ENCODE measurements around the gene SLC35B2. TPM values are rescaled to one million over a fixed set of nuclear protein-coding genes. Genes with fewer than 3 reads are reported as not detected.

Gene SLC35B2
- total RNA-seq, 1 experiment from 2014 or later = 44.6 TPM

DNA sequence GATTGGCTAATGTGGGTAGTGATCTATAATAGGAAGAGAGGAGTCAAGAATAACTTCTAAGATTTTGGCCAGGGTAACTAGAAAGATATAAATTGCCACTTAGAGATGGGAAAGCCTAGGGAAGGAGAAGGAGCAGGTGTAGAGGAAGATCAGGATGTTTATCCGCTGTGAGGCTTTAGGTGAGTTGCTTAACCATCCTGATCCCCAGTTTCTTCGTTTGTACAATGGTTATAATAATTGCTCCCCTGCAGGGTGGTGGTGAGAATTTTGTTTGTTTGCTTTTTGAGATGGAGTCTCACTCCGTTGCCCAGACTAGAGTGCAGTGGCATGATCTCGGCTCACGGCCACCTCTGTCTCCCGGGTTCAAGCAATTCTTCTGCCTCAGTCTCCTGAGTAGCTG, 43.0 kb downstream of the SLC35B2 start:
- H3K27me3 Mint-ChIP-seq (ENCODE audit: insufficient read depth, unreplicated experiment) = no peaks in the 10 kb centered on the region
- no peak overlapping the region for H3K4me3 ChIP-seq (ENCODE audit: low read depth, low read length)
- ChIA-PET CTCF (no interaction called here), POLR2A (no interaction called here)
- no peak for DNase-seq
- TF ChIP-seq, protein P1, sequence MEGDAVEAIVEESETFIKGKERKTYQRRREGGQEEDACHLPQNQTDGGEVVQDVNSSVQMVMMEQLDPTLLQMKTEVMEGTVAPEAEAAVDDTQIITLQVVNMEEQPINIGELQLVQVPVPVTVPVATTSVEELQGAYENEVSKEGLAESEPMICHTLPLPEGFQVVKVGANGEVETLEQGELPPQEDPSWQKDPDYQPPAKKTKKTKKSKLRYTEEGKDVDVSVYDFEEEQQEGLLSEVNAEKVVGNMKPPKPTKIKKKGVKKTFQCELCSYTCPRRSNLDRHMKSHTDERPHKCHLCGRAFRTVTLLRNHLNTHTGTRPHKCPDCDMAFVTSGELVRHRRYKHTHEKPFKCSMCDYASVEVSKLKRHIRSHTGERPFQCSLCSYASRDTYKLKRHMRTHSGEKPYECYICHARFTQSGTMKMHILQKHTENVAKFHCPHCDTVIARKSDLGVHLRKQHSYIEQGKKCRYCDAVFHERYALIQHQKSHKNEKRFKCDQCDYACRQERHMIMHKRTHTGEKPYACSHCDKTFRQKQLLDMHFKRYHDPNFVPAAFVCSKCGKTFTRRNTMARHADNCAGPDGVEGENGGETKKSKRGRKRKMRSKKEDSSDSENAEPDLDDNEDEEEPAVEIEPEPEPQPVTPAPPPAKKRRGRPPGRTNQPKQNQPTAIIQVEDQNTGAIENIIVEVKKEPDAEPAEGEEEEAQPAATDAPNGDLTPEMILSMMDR (IDR thresholded peaks at IDR 0.05; ENCODE audit: insufficient read depth in 1 of 2, low read depth in 1 of 2, low read length in 1 of 2, severe bottlenecking in 1 of 2, unreplicated experiment in 1 of 2) = no peak
- H3K27me3 ChIP-seq (replicated peaks; ENCODE audit: control insufficient read depth, insufficient read depth, low read length) = no peaks in the 10 kb centered on the region
- peaks cover 1% of the 10 kb centered on the region for H3K36me3 Mint-ChIP-seq (ENCODE audit: insufficient read depth, unreplicated experiment)
- no peaks in the 10 kb centered on the region for H3K9me3 ChIP-seq
- H3K4me1 Mint-ChIP-seq (ENCODE audit: low read depth, unreplicated experiment) = peaks cover 9% of the 10 kb centered on the region
- no TSS peak for BruUV-seq (replicated peaks)
- no peak overlapping the region for H3K4me3 Mint-ChIP-seq (ENCODE audit: unreplicated experiment)
- intact Hi-C loops (cut with micrococcal nuclease; ENCODE audit: unreplicated experiment) = no loop called here
- H3K27ac Mint-ChIP-seq (ENCODE audit: unreplicated experiment) = no peak overlapping the region
- no peaks in the 10 kb centered on the region for H3K36me3 ChIP-seq (ENCODE audit: control insufficient read depth, insufficient read depth, low read length)
- H3K4me1 ChIP-seq = peaks cover 13% of the 10 kb centered on the region
- no peaks in the 10 kb centered on the region for H3K9me3 Mint-ChIP-seq (ENCODE audit: unreplicated experiment)

DNA sequence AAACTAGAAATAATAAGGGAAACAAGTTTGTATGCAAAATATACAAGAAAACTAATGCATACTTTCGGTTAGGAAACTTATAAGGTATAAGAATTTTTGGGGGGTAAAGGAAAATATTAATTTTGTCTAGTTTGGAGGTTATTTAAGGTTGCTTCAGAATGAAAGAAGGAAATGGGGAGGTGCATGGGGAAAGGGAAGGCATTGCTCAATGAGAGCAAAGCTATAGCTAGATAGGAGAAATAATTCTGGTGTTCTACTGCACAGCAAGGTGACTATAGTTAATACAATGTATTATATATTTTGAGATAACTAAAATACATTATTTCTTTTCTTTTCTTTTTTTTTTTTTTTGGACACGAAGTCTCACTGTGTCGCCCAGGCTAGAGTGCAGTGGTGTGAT, 46.0 kb downstream of the SLC35B2 start:
- DNase-seq = no peak
- ChIA-PET CTCF (no interaction called here), POLR2A (no interaction called here)
- Histone ChIP-seq H3K4me1 (peaks cover 6% of the 10 kb centered on the region; the same call in 1 of the 2 replicates), H3K36me3 (ENCODE audit: control insufficient read depth, insufficient read depth, low read length) (no peaks in the 10 kb centered on the region), H3K27me3 (replicated peaks; ENCODE audit: control insufficient read depth, insufficient read depth, low read length) (no peaks in the 10 kb centered on the region), H3K4me3 (ENCODE audit: low read depth, low read length) (no peak overlapping the region), H3K9me3 (no peaks in the 10 kb centered on the region)
- TF ChIP-seq, protein P1 (IDR thresholded peaks at IDR 0.05; ENCODE audit: insufficient read depth in 1 of 2, low read depth in 1 of 2, low read length in 1 of 2, severe bottlenecking in 1 of 2, unreplicated experiment in 1 of 2) = no peak
- H3K27ac Mint-ChIP-seq (ENCODE audit: unreplicated experiment) = no peak overlapping the region
- no peaks in the 10 kb centered on the region for H3K27me3 Mint-ChIP-seq (ENCODE audit: insufficient read depth, unreplicated experiment)
- H3K9me3 Mint-ChIP-seq (ENCODE audit: unreplicated experiment) = no peaks in the 10 kb centered on the region
- H3K4me1 Mint-ChIP-seq (ENCODE audit: low read depth, unreplicated experiment) = peaks cover 16% of the 10 kb centered on the region
- no TSS peak for BruUV-seq (replicated peaks)
- no peaks in the 10 kb centered on the region for H3K36me3 Mint-ChIP-seq (ENCODE audit: insufficient read depth, unreplicated experiment)
- H3K4me3 Mint-ChIP-seq (ENCODE audit: unreplicated experiment) = no peak overlapping the region
- intact Hi-C loops (cut with micrococcal nuclease; ENCODE audit: unreplicated experiment) = no loop called here

DNA sequence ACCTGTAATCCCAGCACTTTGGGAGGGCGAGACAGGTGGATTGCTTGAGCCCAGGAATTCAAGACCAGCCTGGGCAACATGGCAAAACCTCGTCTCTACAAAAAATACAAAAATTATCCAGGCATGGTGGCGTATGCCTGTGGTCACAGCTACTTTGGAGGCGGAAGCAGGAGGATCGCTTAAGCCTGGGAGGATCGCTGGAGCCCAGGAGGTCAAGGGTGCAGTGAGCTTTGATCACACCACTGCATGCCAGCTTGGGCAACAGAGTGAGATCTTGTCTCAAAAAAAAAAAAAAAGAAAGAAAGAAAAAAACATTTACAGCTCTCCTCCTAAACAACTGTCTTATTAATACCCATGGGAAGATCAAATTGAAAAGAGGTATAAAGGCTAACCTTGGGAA, 49.4 kb downstream of the SLC35B2 start:
- Mint-ChIP-seq H3K27me3 (ENCODE audit: insufficient read depth, unreplicated experiment) (no peaks in the 10 kb centered on the region), H3K27ac (ENCODE audit: unreplicated experiment) (no peak overlapping the region), H3K4me3 (ENCODE audit: unreplicated experiment) (no peak overlapping the region), H3K9me3 (ENCODE audit: unreplicated experiment) (no peaks in the 10 kb centered on the region), H3K4me1 (ENCODE audit: low read depth, unreplicated experiment) (peaks cover 35% of the 10 kb centered on the region), H3K36me3 (ENCODE audit: insufficient read depth, unreplicated experiment) (no peaks in the 10 kb centered on the region)
- CTCF ChIA-PET = no interaction called here
- no TSS peak for BruUV-seq (replicated peaks)
- Histone ChIP-seq H3K9me3 (no peaks in the 10 kb centered on the region), H3K4me1 (peaks cover 27% of the 10 kb centered on the region), H3K36me3 (ENCODE audit: control insufficient read depth, insufficient read depth, low read length) (no peaks in the 10 kb centered on the region), H3K27me3 (replicated peaks; ENCODE audit: control insufficient read depth, insufficient read depth, low read length) (no peaks in the 10 kb centered on the region), H3K4me3 (ENCODE audit: low read depth, low read length) (no peak overlapping the region)
- TF ChIP-seq, protein P1 (IDR thresholded peaks at IDR 0.05; ENCODE audit: insufficient read depth in 1 of 2, low read depth in 1 of 2, low read length in 1 of 2, severe bottlenecking in 1 of 2, unreplicated experiment in 1 of 2) = no peak
- POLR2A ChIA-PET = interaction anchor here (0.6 kb wide), 1 partner anchor 16 kb away, joined by 4 read pairs; no protein-coding TSS in a partner anchor
- intact Hi-C loops (cut with micrococcal nuclease; ENCODE audit: unreplicated experiment) = no loop called here
- DNase-seq = no peak

Other genes starting within 250 kb of the SLC35B2 start
- gene MRPL14, start 130.1 kb downstream of the SLC35B2 start, total RNA-seq (2022) = 87.6 and 92.2 TPM in 2 replicates
- gene TMEM63B, start 130.0 kb downstream of the SLC35B2 start, total RNA-seq (2022) = 28.2 and 28.4 TPM in 2 replicates
- gene CAPN11, start 98.7 kb downstream of the SLC35B2 start, total RNA-seq (2022) = not detected in 2 replicates
- gene MYMX, start 40.6 kb downstream of the SLC35B2 start, total RNA-seq (2022) = not detected in 2 replicates
- gene SLC29A1, start 33.9 kb downstream of the SLC35B2 start, total RNA-seq (2022) = 80.7 and 81.3 TPM in 2 replicates
- 967 and 1,046 TPM in 2 replicates for gene HSP90AB1, start 10.4 kb downstream of the SLC35B2 start, total RNA-seq (2022)
- 8.4 and 10.1 TPM in 2 replicates for gene NFKBIE, start 8.0 kb upstream of the SLC35B2 start, total RNA-seq (2022)
- gene TMEM151B, start 12.9 kb upstream of the SLC35B2 start, total RNA-seq (2022) = not detected in 2 replicates
- 18.8 and 20.5 TPM in 2 replicates for gene AARS2, start 55.8 kb upstream of the SLC35B2 start, total RNA-seq (2022)
- not detected in 2 replicates for gene SPATS1, start 85.1 kb upstream of the SLC35B2 start, total RNA-seq (2022)
- gene CDC5L, start 130.2 kb upstream of the SLC35B2 start, total RNA-seq (2022) = 23.4 and 23.8 TPM in 2 replicates